ENCODE data around the gene PWWP2B.
A peak's percentile ranks its signal among the peaks of the same experiment; 100 is the strongest.

The PWWP2B gene

GRCh38 chr10:132415956-132416355, 19.0 kb downstream of the PWWP2B start:
- H3K27ac ChIP-seq, result no peak overlapping the region; the same call in 1 of the 2 replicates
- TF ChIP-seq ZFX (IDR thresholded peaks at IDR 0.05), result no peak
- TF ChIP-seq, protein P1, sequence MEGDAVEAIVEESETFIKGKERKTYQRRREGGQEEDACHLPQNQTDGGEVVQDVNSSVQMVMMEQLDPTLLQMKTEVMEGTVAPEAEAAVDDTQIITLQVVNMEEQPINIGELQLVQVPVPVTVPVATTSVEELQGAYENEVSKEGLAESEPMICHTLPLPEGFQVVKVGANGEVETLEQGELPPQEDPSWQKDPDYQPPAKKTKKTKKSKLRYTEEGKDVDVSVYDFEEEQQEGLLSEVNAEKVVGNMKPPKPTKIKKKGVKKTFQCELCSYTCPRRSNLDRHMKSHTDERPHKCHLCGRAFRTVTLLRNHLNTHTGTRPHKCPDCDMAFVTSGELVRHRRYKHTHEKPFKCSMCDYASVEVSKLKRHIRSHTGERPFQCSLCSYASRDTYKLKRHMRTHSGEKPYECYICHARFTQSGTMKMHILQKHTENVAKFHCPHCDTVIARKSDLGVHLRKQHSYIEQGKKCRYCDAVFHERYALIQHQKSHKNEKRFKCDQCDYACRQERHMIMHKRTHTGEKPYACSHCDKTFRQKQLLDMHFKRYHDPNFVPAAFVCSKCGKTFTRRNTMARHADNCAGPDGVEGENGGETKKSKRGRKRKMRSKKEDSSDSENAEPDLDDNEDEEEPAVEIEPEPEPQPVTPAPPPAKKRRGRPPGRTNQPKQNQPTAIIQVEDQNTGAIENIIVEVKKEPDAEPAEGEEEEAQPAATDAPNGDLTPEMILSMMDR (conservative IDR thresholded peaks at IDR 0.05), result no peak

DNA sequence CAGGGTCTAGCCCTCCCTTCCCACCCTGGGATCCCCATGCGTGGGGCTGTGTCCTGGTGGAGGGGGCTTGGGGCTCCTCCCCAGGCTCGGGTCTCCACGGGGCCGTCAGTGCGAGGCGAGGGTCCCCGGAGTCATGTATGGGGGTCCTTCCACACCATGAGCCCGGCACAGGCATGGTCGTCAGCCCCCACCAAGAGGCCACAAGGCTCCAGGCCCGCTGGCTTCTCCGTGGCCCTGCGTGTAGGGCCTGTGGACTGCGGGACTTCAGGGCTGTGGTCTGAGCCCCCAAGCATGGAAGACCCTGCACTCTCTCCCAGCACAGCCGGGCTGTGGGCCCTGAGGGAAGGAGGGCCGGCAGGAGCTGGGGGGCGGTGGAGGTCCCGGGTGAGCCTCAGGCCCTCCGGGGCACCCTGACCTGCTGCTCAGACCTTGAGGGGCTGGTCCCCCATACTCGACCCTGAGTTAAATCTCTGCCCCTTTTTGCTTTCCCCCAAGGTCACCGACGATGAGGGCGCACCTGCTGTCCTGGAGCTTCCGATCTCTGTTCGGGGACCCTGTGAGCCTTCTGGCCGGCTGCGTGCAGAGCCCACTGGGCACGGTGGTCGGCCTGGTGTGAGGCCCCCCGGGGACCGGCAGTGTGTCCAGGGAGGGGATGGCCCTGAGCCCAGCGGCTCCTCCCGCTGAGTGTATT, 19.7 kb downstream of the PWWP2B start:
- TF ChIP-seq ZFX (IDR thresholded peaks at IDR 0.05), result no peak
- TF ChIP-seq, protein P1 (conservative IDR thresholded peaks at IDR 0.05), result no peak
- peak overlapping the region; percentile 75 for H3K27ac ChIP-seq

- H3K27ac ChIP-seq, result peak overlapping the region; percentile 75
- TF ChIP-seq, protein P1 (conservative IDR thresholded peaks at IDR 0.05), result no peak
- no peak for TF ChIP-seq ZFX (IDR thresholded peaks at IDR 0.05)
Measured at GRCh38 chr10:132417257-132417910, 20.4 kb downstream of the PWWP2B start.

- TF ChIP-seq ZFX (IDR thresholded peaks at IDR 0.05), result no peak
- TF ChIP-seq, protein P1 (conservative IDR thresholded peaks at IDR 0.05), result no peak
- H3K27ac ChIP-seq, result peak overlapping the region; percentile 75
Measured at GRCh38 chr10:132417957-132418441, 21.0 kb downstream of the PWWP2B start.

DNA sequence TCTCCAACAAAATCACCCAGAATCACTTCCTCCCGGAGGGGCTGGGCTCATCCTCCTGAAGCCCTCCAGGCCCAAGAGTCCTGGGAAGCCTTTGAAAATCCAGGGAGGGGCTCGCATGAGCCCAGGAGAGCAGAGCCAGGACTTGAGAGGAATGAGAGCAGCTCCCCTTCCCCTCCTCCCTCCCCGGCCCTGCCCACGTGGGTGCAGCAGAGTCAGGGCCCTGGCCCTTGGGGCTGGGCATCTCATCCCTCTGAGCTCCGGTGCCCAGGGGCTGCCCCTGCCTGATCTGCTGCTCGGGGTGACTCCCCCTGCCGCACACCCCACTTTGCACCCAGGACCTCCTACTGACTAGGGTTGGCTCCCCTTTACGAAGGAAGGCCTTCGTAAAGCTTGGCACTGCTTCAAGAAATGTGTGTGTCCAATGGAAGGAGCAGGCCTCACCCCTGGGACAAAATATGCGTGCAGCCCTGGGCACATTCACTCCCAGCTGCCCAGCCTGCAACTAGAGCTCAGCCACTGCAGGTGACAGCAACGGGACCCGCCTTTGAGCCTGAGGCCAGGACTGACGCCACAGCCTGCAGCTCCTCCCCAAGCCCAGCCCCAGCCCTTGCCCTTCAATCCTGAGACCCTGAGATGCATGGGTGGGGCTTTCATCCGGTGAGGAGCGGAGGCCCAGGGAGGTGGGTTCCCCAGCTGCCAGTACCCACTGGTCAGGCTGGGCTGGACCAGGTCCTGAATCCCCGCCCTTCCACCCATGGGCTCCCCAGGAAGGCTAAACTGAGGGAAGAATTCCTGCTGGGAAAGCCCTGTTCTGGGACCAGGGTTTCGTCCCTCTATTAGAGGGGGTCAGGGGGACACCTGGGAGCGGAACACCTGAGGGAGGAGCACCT, 21.8 kb downstream of the PWWP2B start:
- peak overlapping the region; percentile 75 for H3K27ac ChIP-seq
- no peak for TF ChIP-seq ZFX (IDR thresholded peaks at IDR 0.05)
- TF ChIP-seq, protein P1 (conservative IDR thresholded peaks at IDR 0.05), result no peak

- peak overlapping the region; percentile 56 for H3K27ac ChIP-seq
- TF ChIP-seq ZFX (IDR thresholded peaks at IDR 0.05), result no peak
- TF ChIP-seq, protein P1 (conservative IDR thresholded peaks at IDR 0.05), result no peak
Measured at GRCh38 chr10:132419538-132420468, 22.8 kb downstream of the PWWP2B start.
